NT2/D1 (cell line): ENCODE results near the gene FBXO5.
"Not testable (repeated sequence)": the region's sequence is repeated elsewhere in the genome, so short reads cannot be mapped to it uniquely, and the experiment has no call there.

Experiments used
- DNase-seq: peaks from one replicate; pipeline ENCODE4 v3.0.0-alpha.2; 2011; ENCODE audit warnings: low read depth, low spot score
- H3K27me3 ChIP-seq: 2 replicates; pipeline ENCODE4 v1.6.0; 2011; ENCODE audit warnings: mild to moderate bottlenecking; ENCODE audit not compliant: insufficient read length, insufficient read depth
- H3K36me3 ChIP-seq: 2 replicates; pipeline ENCODE4 v1.6.1; 2011; ENCODE audit warnings: mild to moderate bottlenecking, low read length, mixed read lengths; ENCODE audit not compliant: insufficient read depth, insufficient read length
- H3K4me1 ChIP-seq: 2 replicates; pipeline ENCODE4 v1.5.1; 2011; ENCODE audit not compliant: insufficient read depth, insufficient read length
- H3K4me3 ChIP-seq: 2 replicates; pipeline ENCODE4 v1.5.1; 2011; ENCODE audit warnings: low read depth; ENCODE audit not compliant: insufficient read length
- H3K9ac ChIP-seq: 2 replicates; pipeline ENCODE4 v1.6.0; 2011; ENCODE audit warnings: low read depth; ENCODE audit not compliant: insufficient read length
- H3K9me3 ChIP-seq: 2 replicates; pipeline ENCODE4 v1.5.1; 2011; ENCODE audit warnings: mild to moderate bottlenecking, low read length; ENCODE audit not compliant: insufficient read depth
- SUZ12 ChIP-seq: IDR thresholded peaks from 2 replicates; pipeline ENCODE4 v1.6.1; 2011; ENCODE audit not compliant: insufficient read length, insufficient read depth; ENCODE audit errors: extremely low read depth
- YY1 ChIP-seq: IDR thresholded peaks from 2 replicates; pipeline ENCODE4 v1.6.1; 2011; ENCODE audit not compliant: insufficient read length, insufficient read depth
- ZNF274 ChIP-seq: IDR thresholded peaks from 2 replicates; pipeline ENCODE4 v1.6.1; 2011; ENCODE audit warnings: mild to moderate bottlenecking, low read depth, low read length

The FBXO5 gene

GRCh38 chr6:152979116-152979515 lies 3.7 kb downstream of the FBXO5 start:
- H3K9ac ChIP-seq = no peak overlapping the region

GRCh38 chr6:152978058-152978457 lies 4.8 kb downstream of the FBXO5 start:
- TF ChIP-seq YY1 = no peak
- no peak for TF ChIP-seq SUZ12
- TF ChIP-seq ZNF274 = no peak
- Histone ChIP-seq H3K4me3 (no peak overlapping the region), H3K4me1 (no peaks in the 10 kb centered on the region), H3K9me3 (no peaks in the 10 kb centered on the region), H3K9ac (no peak overlapping the region), H3K27me3 (no peaks in the 10 kb centered on the region), H3K36me3 (peaks cover 59% of the 10 kb centered on the region)
- no peak for DNase-seq

More at GRCh38 chr6:152979116-152979515, 3.7 kb downstream of the FBXO5 start:
- H3K4me3 ChIP-seq = no peak overlapping the region
- H3K27me3 ChIP-seq = no peaks in the 10 kb centered on the region
- DNase-seq = no peak
- no peaks in the 10 kb centered on the region for H3K4me1 ChIP-seq
- TF ChIP-seq YY1 (no peak), ZNF274 (no peak), SUZ12 (no peak)
- H3K9me3 ChIP-seq = no peaks in the 10 kb centered on the region
- H3K36me3 ChIP-seq = peaks cover 49% of the 10 kb centered on the region

DNA sequence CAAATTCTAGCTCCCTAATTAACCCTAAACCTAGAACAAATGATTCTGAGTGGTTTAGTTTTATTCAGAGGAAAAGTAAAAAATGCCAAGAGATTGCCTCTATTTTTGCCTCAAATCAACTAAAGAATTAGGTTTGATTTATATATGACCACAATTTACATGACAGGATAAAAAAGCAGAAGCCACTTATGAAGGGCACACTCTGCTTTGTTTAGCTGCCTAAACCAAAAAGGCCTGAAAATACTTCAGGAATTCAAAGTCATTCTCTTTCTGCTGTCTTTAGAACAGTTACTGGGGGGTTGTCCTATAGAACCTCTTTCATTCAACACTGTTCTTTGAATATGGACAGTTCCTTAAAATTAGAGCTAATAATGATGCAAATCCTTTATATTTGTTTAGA lies 5.3 kb downstream of the FBXO5 start:
- no peaks in the 10 kb centered on the region for H3K9me3 ChIP-seq
- no peak for DNase-seq
- TF ChIP-seq YY1 = no peak
- no peak for TF ChIP-seq SUZ12
- no peak for TF ChIP-seq ZNF274
- H3K9ac ChIP-seq = no peak overlapping the region
- peaks cover 64% of the 10 kb centered on the region for H3K36me3 ChIP-seq
- H3K4me1 ChIP-seq = no peaks in the 10 kb centered on the region
- no peaks in the 10 kb centered on the region for H3K27me3 ChIP-seq
- no peak overlapping the region for H3K4me3 ChIP-seq

DNA sequence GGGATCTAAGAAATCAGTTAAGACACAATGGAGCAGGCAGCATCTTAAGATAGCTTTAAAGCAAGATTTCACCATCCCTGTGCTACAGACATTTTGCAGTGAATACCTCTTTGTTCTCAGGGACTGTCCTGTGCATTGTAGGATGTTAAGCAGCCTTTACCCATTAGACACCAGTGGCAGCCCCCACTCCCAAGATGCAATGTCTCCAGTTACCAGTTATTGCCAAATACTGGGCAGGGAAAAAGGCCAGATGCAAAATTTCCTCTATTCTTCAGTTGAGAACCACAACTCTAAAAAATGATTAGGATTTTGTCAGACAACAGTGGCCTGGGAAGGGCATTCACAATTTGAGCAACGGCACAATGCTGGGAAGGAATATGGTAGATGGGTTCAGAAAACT lies 6.1 kb downstream of the FBXO5 start:
- no peak overlapping the region for H3K4me3 ChIP-seq
- no peak overlapping the region for H3K9ac ChIP-seq
- DNase-seq = no peak
- H3K27me3 ChIP-seq = no peaks in the 10 kb centered on the region
- TF ChIP-seq ZNF274 = no peak
- no peak for TF ChIP-seq SUZ12
- TF ChIP-seq YY1 = no peak
- H3K9me3 ChIP-seq = no peaks in the 10 kb centered on the region
- peaks cover 72% of the 10 kb centered on the region for H3K36me3 ChIP-seq
- H3K4me1 ChIP-seq = no peaks in the 10 kb centered on the region

DNA sequence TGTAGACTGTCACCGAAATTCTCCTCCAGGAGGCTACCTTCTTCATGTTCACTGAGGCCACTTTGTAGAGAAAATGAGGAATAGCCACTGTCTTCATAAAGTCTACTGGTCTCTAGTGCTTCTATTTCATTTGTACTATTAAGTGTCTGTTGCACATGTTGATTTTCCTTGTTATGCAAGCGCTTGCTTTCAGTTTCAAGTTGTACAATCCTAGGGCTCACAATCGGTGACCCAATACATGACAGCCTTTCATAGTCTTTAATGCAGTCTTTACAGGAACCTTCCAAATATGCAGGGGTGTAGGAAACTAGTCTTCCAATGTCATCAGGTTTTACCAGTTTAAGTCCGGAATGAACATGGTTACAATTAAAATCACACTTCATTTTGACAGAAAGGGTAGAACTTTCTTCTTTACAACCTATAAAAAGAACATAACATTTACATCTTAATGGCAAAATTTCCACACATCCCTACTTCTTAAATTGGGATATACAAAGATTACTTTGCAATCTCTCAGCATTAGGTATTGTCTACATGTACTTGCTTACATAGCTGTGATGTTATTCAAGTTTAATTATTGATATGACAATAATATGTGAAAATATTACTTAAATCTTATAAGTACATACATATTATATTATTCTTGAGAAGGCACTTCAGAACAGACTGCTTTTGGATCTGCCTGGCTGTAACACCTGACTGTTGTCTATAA lies 7.5 kb downstream of the FBXO5 start:
- Histone ChIP-seq H3K27me3 (no peaks in the 10 kb centered on the region), H3K9ac (no peak overlapping the region), H3K4me1 (no peaks in the 10 kb centered on the region), H3K36me3 (peaks cover 82% of the 10 kb centered on the region), H3K4me3 (no peak overlapping the region), H3K9me3 (no peaks in the 10 kb centered on the region)
- DNase-seq = no peak
- TF ChIP-seq SUZ12 (no peak), YY1 (no peak), ZNF274 (no peak)

GRCh38 chr6:152973916-152974315 lies 8.9 kb downstream of the FBXO5 start:
- Histone ChIP-seq H3K4me3 (no peak overlapping the region), H3K27me3 (no peaks in the 10 kb centered on the region), H3K36me3 (peaks cover 79% of the 10 kb centered on the region), H3K9me3 (no peaks in the 10 kb centered on the region), H3K4me1 (no peaks in the 10 kb centered on the region), H3K9ac (no peak overlapping the region)
- no peak for TF ChIP-seq SUZ12
- no peak for TF ChIP-seq ZNF274
- no peak for TF ChIP-seq YY1
- DNase-seq = no peak

DNA sequence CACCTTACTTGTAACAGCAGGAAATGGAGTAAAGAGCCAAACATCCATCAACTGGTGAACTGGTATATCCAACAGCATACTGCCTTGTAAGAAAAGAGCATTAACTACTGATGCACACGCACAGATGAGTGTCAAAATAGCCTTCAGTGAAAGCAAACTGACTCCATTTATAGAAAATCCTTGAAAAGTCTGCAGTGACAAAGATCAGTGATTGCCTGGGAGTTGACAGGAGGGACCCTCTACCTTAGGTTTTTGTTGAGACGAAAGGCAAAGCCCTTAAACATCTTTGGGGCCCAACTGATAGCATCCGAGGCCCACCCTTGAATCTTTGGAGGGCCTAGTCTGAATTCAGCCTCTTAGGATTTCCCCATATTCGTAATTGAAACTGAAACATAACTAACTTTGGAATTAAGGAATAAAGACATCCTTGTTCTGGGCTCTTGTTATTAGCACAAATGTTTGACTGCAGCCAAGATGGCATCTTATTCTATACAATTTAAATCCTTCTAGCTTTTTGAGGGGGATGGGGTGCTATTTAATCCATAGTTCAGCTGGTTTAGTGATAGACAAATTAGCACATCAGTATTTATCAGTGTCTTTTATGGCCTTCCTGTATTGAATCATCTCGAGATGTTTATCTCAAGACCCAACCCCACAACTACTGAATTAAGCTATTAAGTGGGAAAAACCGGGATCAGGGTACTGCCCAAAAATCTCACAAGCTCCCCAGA lies 13.0 kb downstream of the FBXO5 start:
- no peaks in the 10 kb centered on the region for H3K4me1 ChIP-seq
- H3K9ac ChIP-seq = no peak overlapping the region
- TF ChIP-seq YY1 = no peak
- H3K36me3 ChIP-seq = peaks cover 47% of the 10 kb centered on the region
- H3K9me3 ChIP-seq = no peaks in the 10 kb centered on the region
- no peaks in the 10 kb centered on the region for H3K27me3 ChIP-seq
- DNase-seq = no peak
- H3K4me3 ChIP-seq = no peak overlapping the region

GRCh38 chr6:152966168-152966894 lies 16.5 kb downstream of the FBXO5 start:
- not testable (repeated sequence) for H3K4me1 ChIP-seq, H3K9ac ChIP-seq, DNase-seq, H3K9me3 ChIP-seq, H3K4me3 ChIP-seq, H3K27me3 ChIP-seq
- H3K36me3 ChIP-seq = peaks cover 12% of the 10 kb centered on the region
